HK-2 (cell line): ENCODE measurements around the gene WARS2.
"Not testable (repeated sequence)": the region's sequence is repeated elsewhere in the genome, so short reads cannot be mapped to it uniquely, and the experiment has no call there.

ENCODE experiments used
- DNase-seq: peaks from one replicate; pipeline ENCODE4 v3.0.0-alpha.2; 2018; ENCODE audit not compliant: unreplicated experiment

Gene WARS2

DNA sequence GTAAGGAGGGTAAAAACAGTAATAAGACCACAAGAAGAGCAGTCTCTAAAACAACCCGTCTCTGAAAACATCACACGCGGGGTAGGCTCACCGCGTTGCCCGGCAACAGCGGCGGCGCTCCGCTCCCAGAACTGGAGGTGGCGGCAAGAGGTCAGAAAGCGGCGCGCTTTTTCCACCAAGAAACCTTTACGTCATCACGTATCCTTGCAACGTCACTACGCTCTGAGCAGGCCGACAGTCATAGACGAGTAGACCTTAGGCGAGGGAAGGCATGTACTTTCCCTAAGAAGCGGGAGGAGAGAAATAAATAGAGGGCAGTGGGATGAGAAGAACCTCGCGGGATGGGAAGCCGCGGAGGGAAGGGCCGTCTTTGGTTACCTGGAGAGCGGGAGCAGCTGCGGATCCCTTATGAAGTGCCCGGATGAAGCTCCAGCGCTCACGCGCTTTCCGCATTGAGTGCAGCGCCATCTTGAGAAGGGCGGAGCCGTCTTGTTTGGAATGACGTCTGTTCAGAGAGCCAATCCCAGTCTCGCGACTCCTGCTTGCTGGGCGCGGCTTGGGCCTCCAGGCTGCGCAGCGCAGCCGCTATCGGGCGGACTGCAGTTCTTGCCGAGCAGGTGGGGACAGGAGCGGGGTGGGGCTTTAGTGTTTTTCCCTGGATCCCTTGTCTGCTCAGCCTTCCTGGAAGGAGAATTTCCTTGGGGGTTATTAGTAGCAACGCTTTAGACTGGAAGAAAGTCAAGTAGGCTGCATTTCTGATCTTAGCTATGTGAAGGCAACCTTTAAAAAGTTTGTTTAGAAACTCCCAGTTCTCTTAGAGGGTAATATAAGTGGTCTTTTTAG, at the start of gene WARS2:
Gene WARS2, minus strand, starts transcription at position 477 of the 843 bp plus-strand sequence. Its CDS starts 9 bp downstream, at position 468.
- peak; percentile 94 for DNase-seq

DNA sequence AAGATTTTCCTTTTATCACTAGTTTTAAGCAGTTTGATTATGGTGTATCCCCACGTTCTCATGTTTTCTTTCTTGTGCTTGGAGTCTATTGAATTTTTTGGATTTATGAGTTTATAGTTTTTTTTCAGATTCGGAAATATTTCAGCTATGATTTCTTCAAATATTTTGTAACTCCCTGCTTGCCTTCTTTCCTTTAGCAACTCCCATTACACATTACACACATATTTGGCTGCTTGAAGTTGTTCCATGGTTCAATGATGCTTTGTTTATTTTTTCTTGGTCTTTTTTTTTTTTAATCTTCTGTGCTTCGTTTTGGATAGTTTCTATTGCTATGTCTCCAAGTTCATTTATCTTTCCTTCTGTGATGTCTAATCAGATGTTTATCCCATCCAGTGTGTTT, 48.5 kb upstream of the WARS2 start:
- no peak for DNase-seq

DNA sequence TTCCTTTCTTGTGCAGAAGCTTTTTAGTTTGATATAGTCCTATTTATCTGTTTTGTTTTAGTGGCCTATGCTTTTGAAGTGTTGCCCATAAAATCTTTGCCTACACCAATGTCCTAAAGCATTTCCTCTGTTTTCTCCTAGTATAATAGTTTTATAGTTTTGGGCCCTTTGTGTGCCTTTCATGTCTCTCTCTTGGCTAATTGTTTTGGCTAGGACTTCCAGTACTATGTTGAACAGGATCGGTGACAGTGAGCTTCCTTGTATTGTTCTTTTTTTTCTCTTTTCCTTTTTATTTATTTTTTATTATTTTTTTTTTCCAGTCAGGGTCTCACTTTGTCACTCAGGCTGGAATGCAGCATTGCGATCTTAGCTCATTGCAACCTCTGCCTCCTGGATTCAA, 47.0 kb upstream of the WARS2 start:
- no peak for DNase-seq

DNA sequence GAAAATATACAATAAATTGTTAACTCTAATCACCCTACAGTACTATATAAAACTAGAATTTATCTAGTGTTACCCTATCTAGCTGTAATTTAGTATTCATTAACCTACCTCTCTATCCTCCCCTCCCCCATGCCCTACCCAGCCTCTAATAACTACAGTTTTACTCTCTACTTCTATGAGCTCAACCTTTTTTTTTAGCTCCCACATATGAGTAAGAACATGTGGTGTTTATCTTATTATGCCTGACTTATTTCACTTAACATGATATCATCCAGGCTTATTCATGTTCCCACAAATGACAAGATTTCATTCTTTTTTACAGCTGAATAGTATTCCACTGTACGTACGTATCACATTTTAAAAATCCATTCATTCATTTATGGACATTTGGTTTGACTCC, 46.0 kb upstream of the WARS2 start:
- no peak for DNase-seq

DNA sequence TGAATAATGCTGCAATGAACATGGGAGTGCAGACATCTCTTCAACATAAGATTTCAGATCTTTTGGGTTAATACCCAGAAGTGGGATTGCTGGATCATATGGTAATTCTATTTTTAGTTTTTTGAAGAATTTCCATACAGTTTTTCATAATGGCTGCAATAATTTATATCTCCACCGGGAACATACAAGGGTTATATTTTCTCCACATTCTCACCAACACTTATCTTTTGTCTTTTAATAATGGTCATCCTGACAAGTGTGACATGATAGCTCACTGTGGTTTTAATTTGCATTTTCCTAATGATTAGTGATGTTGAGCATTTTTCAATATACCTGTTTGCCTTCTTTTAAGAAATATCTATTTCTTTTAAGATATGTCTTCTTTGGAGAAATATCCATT, 44.5 kb upstream of the WARS2 start:
- DNase-seq, result no peak

DNA sequence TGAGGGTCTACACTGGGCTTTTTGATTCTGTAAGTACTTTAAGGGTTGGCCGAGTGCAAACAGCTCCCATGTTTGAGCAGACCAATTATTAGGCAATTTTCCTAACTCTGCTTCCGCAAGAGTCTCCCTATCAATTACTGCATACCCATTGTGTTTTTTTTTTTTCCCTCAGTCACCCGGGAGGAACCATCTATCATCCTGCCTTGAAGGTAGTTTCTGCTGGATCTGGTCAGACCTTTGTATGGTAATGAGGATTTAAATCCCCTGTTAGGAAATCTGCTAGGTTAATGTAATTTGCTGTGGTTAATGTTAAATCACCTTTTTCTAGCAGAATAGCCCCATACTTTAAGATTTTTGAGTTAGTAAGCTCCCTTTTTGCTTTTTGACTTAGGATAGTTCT, 40.8 kb upstream of the WARS2 start:
- DNase-seq, result no peak

DNA sequence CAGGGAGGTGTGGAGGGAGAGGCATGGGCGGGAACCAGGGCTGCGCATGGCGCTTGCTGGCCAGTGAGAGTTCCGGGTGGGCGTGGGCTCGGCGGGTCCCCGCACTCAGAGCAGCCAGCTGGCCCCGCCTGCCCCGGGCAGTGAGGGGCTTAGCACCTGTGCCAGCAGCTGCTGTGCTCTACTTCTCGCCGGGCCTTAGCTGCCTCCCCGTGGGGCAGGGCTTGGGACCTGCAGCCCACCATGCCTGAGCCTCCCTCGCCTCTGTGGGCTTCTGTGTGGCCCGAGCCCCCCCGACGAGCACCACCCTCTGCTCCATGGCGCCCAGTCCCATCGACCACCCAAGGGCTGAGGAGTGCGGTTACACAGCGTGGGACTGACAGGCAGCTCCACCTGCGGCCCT, 38.6 kb upstream of the WARS2 start:
- no peak for DNase-seq

DNA sequence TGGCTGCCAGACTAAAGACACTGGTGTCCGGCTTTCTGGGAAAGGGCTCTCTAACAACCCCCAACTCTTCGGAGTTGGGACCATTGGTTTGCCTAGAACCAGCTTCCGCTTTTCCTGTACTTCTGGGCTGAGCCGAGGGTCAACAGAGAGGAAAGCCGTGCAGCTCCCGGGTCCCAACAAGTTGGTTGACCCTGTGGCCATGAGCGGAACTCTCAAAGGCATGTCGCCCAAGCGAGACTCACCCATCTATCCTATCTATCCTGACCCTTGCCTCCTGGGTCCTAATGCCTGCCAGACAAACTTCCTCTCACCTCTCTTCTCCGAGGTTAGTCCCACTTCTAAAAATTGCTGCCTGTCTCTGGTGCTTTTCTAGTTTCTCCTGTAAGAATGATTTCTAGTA, 32.5 kb upstream of the WARS2 start:
- DNase-seq, result not testable (repeated sequence)

DNA sequence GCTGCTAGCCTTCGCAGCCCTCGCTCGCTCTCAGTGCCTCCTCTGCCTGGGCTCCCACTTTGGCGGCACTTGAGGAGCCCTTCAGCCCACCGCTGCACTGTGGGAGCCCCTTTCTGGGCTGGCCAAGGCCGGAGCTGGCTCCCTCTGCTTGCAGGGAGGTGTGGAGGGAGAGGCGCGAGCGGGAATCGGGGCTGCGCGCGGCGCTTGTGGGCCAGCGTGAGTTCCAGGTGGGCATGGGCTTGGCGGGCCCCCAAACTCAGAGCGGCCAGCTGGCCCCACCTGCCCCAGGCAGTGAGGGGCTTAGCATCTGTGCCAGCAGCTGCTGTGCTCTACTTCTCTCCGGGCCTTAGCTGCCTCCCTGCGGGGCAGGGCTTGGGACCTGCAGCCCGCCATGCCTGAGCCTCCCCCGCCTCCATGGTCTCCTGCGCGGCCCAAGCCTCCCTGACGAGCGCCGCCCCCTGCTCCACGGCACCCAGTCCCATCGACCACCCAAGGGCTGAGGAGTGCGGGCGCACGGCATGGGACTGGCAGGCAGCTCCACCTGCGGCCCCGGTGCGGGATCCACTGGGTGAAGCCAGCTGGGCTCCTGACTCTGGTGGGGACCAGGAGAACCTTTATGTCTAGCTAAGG, 31.0 kb upstream of the WARS2 start:
- not testable (repeated sequence) for DNase-seq

DNA sequence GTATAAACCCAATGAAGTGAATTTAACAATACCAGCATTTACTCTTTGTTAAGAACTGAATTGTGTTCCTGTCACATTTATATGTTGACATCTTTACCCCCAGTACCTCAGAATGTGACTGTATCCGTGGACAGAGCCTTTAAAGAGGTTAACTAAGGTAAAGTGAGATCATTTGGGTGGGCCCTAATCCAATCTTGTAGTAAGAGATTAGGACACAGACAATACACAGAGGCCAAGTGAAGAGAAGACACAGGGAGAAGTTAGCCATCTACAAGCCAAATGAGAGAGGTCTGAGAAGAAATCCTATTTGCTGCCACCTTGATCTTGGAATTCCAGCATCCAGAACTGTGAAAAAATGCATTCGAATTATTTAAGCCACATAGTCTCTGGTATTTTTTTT, 22.9 kb upstream of the WARS2 start:
- DNase-seq, result no peak

DNA sequence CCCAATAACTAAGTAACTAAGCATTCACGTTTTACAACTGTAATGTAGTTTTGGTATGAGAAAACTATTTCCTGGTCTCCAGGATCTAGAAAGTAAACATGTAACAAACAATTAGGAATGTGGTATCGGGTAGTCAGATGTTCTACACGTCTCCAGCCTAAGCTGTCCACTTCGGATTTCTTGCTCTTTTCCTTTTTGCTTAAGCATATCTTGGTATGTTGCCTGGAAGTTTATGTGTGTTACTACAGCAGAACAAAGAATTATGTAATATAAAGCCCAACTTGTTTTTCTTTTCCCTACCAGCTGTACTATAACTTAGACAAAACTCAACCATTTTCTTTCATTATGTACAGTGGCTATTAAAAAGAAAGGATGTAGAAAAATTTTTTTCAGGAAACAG, 20.4 kb upstream of the WARS2 start:
- DNase-seq, result no peak

DNA sequence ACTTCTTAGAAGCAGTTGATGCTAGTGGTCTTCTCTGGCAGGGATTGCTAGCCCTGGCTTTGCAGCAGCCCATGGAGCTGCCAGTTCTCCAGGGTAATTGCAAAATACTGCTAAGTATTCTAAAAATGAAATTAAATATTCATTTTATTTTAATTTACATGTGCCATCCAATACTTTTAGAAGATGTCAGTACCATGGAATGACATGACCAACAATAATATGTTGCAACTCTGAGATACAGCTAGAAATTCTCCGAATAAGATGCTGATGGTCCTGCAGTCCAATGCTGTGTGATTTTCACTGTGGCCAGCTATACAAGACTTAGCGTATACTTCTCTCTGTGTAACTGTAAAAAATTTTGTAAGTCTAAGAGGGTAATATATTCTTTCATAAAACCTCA, 20.0 kb upstream of the WARS2 start:
- no peak for DNase-seq

DNA sequence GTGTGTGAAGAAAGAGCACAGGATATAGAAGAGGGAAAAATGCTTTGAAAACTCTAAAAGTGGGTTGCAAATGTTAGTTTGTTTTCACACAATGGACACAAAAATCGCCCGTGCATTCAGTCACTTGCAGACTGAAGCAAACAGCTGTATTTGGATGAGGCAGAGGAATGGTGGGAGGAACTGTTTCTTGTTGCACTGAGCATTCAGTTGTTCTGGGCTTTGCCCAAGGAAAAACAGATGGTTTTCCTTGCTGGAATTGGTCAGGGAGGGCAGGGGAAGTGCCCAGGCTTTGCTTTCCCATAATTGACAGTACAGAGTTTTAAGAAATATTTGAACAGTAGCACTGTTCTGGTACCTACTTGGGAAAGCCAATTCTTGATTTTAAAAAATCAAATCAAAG, 19.5 kb upstream of the WARS2 start:
- no peak for DNase-seq

DNA sequence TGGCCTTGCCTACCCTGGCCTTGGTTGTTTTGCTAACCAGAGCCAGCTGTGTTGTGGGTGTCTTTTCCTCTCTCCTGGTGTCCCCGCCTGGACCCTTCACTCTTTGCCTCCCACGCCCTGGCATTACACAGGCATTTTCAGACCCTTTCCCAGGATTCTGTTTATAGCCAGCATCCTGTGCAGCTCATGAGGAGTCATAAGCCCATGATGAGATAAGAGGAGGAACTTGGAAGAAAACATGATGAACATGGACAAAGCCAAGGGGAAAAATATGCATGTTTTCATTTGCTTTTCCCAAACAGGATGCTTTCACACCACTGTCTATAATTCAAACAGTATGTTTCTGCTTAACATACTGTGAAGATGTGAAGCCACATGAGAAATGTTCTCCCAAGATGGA, 18.7 kb upstream of the WARS2 start:
- no peak for DNase-seq

DNA sequence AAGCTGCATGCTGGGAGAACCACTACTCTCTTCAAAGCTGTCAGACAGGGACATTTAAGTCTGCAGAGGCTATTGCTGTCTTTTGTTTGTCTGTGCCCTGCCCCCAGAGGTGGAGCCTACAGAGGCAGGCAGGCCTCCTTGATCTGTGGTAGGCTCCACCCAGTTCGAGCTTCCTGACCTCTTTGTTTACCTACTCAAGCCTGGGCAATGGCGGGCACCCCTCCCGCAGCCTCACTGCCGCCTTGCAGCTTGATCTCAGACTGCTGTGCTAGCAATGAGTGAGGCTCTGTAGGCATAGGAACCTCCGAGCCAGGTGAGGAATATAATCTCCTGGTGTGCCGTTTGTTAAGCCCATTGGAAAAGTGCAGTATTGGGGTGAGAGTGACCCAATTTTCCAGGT, 16.3 kb upstream of the WARS2 start:
- DNase-seq, result not testable (repeated sequence)

DNA sequence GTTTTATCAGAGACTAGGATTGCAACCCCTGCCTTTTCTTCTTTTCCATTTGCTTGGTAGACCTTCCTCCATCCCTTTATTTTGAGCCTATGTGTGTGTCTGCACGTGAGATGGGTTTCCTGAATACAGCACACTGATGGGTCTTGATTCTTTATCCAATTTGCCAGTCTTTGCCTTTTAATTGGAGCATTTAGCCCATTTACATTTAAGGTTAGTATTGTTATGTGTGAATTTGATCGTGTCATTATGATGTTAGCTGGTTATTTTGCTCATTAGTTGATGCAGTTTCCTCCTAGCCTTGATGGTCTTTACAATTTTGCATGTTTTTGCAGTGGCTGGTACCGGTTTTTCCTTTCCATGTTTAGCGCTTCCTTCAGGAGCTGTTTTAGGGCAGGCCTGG, 14.6 kb upstream of the WARS2 start:
- not testable (repeated sequence) for DNase-seq

DNA sequence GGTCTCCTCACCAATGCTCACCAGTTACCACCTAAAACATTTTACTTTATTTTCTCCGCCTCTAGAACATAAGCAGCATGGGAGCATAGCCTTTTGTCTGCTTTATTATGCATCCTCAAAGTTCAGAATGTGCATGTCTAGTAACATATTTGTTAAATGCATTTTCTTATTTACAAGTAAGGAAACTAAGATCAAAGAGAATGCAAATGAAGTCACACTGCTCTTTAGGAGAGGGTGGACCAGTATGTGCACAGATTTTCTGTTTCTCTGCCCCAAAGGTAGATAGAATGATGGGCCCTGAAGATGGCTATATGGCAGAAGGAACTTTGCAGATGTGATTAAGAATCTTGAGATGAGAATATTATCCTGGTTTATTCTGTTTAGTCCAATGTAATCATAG, 9.7 kb upstream of the WARS2 start:
- no peak for DNase-seq

DNA sequence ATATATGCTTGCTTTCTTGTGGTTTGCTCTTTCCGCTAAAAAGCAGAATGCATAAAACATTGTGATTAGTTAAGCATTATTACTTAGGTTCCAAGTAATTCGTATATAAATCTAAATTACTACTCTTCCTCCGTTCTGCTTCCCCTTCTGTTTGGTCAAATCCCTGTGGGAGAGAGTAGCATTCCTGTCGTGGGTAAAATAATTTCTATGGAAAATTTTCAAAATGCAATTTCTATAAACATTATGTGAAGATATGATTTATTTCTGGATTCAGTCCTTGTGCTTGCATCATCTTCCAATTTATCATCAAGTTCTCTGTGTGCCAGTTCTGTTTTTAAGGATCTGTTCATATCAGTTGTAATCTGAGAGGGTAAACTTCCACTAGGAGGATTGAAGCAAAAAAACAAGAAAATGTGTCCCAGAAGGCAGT, 7.2 kb upstream of the WARS2 start:
- no peak for DNase-seq

DNA sequence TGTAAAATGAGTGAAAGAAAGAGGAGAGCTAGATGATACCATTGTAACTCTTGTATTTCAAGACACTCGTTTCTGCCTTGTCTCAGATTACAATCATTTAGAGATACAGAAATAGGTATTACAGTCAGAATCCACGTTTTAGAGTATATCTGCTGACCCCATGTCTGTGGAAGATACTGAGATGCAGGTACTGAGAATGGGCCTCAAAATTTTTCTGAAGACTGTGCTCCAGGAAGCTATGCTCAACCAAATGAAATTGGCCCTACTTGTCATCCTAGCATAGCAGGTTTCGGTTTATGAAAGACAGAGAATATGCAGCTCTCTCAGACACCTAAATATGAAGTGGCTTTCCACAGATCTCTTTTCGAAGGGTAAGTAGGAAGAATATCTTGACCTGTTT, 6.0 kb upstream of the WARS2 start:
- DNase-seq, result no peak

DNA sequence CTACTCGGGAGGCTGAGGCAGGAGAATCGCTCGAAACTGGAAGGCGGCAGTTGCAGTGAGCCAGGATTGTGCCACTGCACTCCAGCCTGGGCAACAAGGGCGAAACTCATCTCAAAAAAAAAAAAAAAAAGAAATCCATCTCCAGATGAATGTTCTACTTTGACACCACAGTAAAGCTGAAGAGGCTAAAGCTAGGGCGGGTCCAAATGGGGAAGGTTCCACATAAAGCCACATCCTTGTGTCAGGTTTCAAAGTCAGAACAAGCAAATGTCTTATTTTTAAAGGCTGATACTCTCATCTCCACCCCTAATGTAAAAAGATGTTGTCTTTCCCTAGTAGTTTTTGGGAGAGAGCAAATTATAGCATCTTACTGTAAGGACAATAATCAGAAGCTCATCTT, 4.4 kb upstream of the WARS2 start:
- DNase-seq, result no peak

DNA sequence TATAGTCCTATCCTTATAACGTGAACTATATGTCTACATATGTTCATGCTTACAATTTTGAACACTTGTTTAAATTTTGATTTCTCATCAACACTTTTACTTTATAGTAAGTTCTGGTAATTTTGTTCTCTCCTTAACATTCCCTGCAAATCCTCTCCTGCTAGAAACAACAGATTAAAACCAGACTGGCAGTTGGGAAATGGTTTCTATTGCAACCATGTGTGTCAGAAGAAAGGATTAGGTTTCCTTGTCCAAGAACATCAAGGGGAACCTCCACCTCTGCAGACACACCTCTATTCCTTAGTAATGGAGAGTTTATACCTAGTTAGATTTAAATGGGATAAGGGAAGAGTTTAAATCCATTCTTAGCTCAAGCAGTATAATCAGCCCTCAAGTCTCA, 3.3 kb upstream of the WARS2 start:
- DNase-seq, result no peak

DNA sequence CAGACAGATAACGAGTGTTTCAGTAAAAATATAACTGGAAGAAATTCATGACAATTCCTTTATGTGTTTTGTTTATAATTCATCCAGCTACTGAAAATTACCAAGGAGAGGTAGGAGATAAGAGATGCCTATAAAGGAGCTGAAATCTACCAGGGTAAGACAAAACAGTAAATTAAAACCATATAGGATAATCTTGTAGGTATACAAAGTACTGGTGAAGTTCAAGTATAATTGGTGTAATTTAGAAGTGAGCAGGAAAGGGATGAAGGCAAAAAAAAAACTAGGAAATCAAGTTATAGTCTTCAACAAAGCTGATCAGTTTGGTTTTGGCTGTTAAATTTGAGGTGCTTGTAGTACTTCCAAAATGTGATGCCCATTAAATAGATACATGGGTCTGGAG, 1.2 kb upstream of the WARS2 start:
- DNase-seq, result no peak

DNA sequence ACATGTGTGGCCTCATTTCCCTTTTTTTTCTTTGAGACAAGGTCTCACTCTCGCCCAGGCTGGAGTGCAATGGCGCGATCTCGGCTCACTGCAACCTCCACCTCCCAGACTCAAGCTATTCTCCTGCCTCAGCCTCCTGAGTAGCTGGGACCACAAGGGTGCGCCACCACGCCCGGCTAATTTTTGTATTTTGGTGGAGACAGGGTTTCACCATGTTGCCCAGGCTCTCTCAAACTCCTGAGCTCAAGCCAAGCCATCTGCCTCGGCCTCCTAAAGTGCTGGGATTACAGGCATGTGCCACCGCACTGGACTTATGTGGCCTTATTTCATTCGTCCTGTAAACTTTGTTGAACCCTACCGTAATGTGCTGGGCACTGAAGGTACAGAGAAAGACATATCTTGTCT, 569 bp upstream of the WARS2 start:
- DNase-seq, result peak; percentile 29

DNA sequence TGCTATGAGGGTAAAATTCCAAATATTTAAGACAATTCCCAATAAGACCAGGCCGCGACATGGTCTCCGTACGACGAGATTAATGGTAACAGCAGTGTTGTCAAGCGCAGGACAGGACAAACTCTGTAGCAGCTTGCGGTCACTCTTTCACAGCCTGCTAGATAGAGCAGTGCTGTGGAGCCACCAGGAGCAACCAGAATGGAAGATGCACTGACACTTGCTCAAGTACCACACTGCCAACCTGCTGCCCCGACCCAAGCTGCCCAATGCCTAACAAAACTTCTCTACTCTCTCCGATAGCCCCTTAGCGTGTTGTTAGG, 636 bp downstream of the WARS2 start:
- DNase-seq, result no peak
